Breast epithelium (tissue), 4 donors: ENCODE data around the gene MFSD6. TPM values are rescaled to one million over a fixed set of nuclear protein-coding genes. Genes with fewer than 3 reads are reported as not detected.
"Not testable (repeated sequence)": the region's sequence is repeated elsewhere in the genome, so short reads cannot be mapped to it uniquely, and the experiment has no call there.

Source experiments
- DNase-seq, 2 donors: peaks; one replicate each; pipeline ENCODE4 v3.0.0-alpha.2; 2019; ENCODE audit warnings: low spot score in 2 of 2
- H3K27ac ChIP-seq, 2 donors: fragments of 200-600 bp; sonication (generic) in 1 of 2; one replicate each; pipeline ENCODE4 v1.5.1; 2016 to 2019; ENCODE audit warnings: mild to moderate bottlenecking in 1 of 2
- H3K27me3 ChIP-seq, 2 donors: fragments of 200-600 bp; sonication (generic) in 1 of 2; one replicate each; pipeline versions ENCODE4 v1.5.1 to v1.6.0; 2017 to 2019; ENCODE audit warnings: control low read depth in 1 of 2, mild to moderate bottlenecking in 1 of 2
- H3K36me3 ChIP-seq: fragments of 200-600 bp; one replicate; pipeline ENCODE4 v1.5.1; 2019
- H3K4me1 ChIP-seq, 2 donors: fragments of 200-600 bp; sonication (generic); one replicate each; pipeline ENCODE4 v1.5.1; 2016 to 2019; ENCODE audit warnings: control low read depth in 1 of 2
- H3K4me3 ChIP-seq, 3 donors: fragments of 200-600 bp; sonication (generic); 1 replicate in 2 of 3; 2 replicates in 1 of 3; pipeline ENCODE4 v1.5.1; 2016 to 2019; ENCODE audit warnings: mild to moderate bottlenecking in 3 of 3, moderate library complexity in 2 of 3
- H3K9me3 ChIP-seq, 2 donors: fragments of 200-600 bp; sonication (generic) in 1 of 2; one replicate each; pipeline ENCODE4 v1.5.1; 2016 to 2019; ENCODE audit warnings: control low read depth in 1 of 2
- CTCF ChIP-seq, 3 donors: fragments of 450-650 bp; IDR thresholded peaks; one replicate each; pipeline ENCODE4 v1.5.1; 2016 to 2017; ENCODE audit warnings: antibody characterized with exemption in 3 of 3, mild to moderate bottlenecking in 3 of 3, moderate library complexity in 3 of 3
- POLR2A ChIP-seq: fragments of 450-650 bp; IDR thresholded peaks from one replicate; pipeline ENCODE4 v1.6.1; 2016; ENCODE audit warnings: antibody characterized with exemption, mild to moderate bottlenecking, moderate library complexity
- POLR2AphosphoS5 ChIP-seq, 3 donors: sonication (generic); formaldehyde crosslinking; IDR thresholded peaks; one replicate each; pipeline ENCODE4 v1.6.1; 2017; ENCODE audit warnings: antibody characterized with exemption in 3 of 3
- intact Hi-C: fragments of 100-400 bp; cut with DNase I; formaldehyde crosslinking; loops from one replicate; pipeline ENCODE4 v1.15.1; 2023; ENCODE audit warnings: low total_unique reads
- total RNA-seq, 3 donors: library from RNA; depleted of rRNA; stranded (reverse); fragments of >200 nt; gene quantifications; one replicate each; pipeline ENCODE4 v1.1.0, GENCODE V29; 2016

MFSD6 gene
- total RNA-seq, 3 donors from 2014 or later, result 52.0 to 180 (median 92.4) TPM

GRCh38 chr2:190425221-190425866 is 17.2 kb downstream of the MFSD6 start:
- no peak overlapping the region for H3K4me3 ChIP-seq
- intact Hi-C loops, result no loop called here
- H3K9me3 ChIP-seq, result peaks cover 0 to 11% of the 10 kb centered on the region in 2 donors
- TF ChIP-seq CTCF (IDR thresholded peaks at IDR 0.05) (no peak), POLR2AphosphoS5 (IDR thresholded peaks at IDR 0.05) (no peak), POLR2A (no peak)
- no peaks in the 10 kb centered on the region for H3K4me1 ChIP-seq
- no peaks in the 10 kb centered on the region for H3K36me3 ChIP-seq
- no peaks in the 10 kb centered on the region for H3K27me3 ChIP-seq
- DNase-seq, result no peak
- H3K27ac ChIP-seq, result no peak overlapping the region

DNA sequence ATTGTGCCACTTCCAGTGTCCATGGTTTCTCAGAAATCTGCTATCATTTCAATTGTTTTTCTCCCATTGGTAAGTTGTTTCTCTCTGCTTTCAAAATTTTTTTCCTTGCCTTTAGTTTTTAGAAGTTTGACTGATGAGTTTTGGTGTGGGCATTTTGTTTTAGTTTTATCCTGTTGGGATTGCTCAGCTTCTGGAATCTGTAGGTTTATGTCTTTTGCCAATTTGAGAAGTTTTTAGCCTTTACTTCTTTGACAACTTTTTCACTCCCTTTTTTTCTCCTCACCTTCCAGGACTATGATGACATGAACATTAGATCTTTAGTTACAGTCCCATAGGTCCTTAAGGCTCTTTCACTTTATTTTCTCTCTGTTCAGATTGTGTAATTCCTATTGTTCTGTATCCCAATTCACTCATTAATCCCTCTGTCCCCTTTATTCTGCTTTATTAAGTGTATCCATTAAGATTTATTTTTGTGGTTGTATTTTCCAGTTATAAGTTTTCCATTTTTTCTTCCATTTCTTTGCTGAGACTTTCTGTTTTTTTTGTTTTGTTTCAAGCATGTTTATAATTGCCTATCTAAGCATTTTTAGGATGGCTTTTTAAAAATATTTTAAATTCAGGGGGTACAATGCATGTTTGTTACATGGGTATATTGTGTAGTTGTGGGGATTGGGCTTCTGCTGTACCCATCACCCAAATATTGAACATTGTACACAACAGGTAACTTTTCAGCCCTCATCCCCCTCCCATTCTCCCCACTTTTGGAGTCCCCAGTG is 17.9 kb downstream of the MFSD6 start:
- intact Hi-C loops, result no loop called here
- DNase-seq, result no peak
- no peak for TF ChIP-seq POLR2A
- no peak for TF ChIP-seq CTCF (IDR thresholded peaks at IDR 0.05)
- no peak for TF ChIP-seq POLR2AphosphoS5 (IDR thresholded peaks at IDR 0.05)

DNA sequence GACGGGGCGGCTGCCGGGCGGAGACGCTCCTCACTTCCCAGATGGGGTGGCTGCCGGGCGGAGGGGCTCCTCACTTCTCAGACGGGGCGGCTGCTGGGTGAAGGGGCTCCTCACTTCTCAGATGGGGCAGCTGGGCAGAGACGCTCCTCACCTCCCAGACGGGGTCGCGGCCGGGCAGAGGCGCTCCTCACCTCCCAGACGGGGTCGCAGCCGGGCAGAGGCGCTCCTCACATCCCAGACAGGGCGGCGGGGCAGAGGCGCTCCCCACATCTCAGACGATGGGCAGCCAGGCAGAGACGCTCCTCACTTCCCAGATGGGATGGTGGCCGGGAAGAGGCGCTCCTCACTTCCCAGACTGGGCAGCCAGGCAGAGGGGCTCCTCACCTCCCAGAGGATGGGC is 22.7 kb downstream of the MFSD6 start:
- H3K27me3 ChIP-seq, DNase-seq, H3K36me3 ChIP-seq, H3K4me3 ChIP-seq, H3K4me1 ChIP-seq, intact Hi-C loops, H3K27ac ChIP-seq: not testable (repeated sequence)
- H3K9me3 ChIP-seq, result peaks cover 0 to 11% of the 10 kb centered on the region in 2 donors

More for the DNA sequence above, 17.9 kb downstream of the MFSD6 start:
- Histone ChIP-seq H3K36me3 (no peaks in the 10 kb centered on the region), H3K9me3 (peaks cover 0 to 11% of the 10 kb centered on the region in 2 donors), H3K27ac (no peak overlapping the region), H3K4me1 (no peaks in the 10 kb centered on the region), H3K27me3 (no peaks in the 10 kb centered on the region), H3K4me3 (no peak overlapping the region)

- peak overlapping the region in 1 of 2 donors; percentile 18 for H3K27ac ChIP-seq
- DNase-seq, result no peak
- intact Hi-C loops, result no loop called here
- no peak overlapping the region for H3K4me3 ChIP-seq
- no peaks in the 10 kb centered on the region for H3K36me3 ChIP-seq
- TF ChIP-seq POLR2AphosphoS5 (IDR thresholded peaks at IDR 0.05) (no peak), CTCF (IDR thresholded peaks at IDR 0.05) (no peak), POLR2A (no peak)
- no peaks in the 10 kb centered on the region for H3K27me3 ChIP-seq
- H3K4me1 ChIP-seq, result no peaks in the 10 kb centered on the region
- peaks cover 0 to 11% of the 10 kb centered on the region in 2 donors for H3K9me3 ChIP-seq
Observed at GRCh38 chr2:190431907-190432306, 23.8 kb downstream of the MFSD6 start.

DNA sequence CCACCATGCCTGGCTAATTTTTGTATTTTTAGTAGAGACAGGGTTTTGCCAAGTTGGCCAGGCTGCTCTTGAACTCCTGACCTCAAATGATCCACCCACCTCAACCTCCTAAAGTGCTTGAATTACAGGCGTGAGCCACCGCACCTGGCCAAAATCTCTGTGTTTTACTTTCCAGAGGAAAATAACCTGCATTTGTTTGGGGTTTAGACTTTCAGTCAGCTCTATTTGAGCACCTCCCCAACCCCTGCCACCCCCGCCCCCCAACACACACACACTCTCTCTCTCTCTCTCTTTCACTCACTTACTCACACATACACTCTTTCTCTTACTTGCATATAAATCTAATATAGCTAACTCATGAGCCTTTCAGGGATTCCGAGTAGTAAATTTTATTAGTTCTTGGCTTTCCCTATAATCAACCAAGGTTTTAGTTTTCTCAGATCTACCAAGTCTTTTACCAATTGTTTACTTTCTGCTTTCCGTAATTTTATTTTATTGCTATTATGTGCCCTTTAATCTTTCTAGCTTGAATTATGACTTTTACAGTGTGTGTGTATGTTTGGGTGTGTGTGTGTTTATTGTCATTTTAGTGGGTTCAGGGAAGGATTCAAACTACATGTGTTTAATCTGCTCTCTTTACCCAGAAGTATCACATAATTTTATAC is 24.5 kb downstream of the MFSD6 start:
- Histone ChIP-seq H3K4me3 (no peak overlapping the region), H3K9me3 (peaks cover 0 to 6% of the 10 kb centered on the region in 2 donors), H3K27ac (peak overlapping the region in 1 of 2 donors; percentile 18), H3K36me3 (no peaks in the 10 kb centered on the region), H3K4me1 (no peaks in the 10 kb centered on the region), H3K27me3 (no peaks in the 10 kb centered on the region)
- TF ChIP-seq POLR2AphosphoS5 (IDR thresholded peaks at IDR 0.05), result no peak
- TF ChIP-seq CTCF (IDR thresholded peaks at IDR 0.05), result no peak
- no peak for TF ChIP-seq POLR2A
- intact Hi-C loops, result no loop called here
- DNase-seq, result no peak
